Osteoblast (primary cell): Measurements from ENCODE around the gene ETNK1. TPM values are rescaled to one million over a fixed set of nuclear protein-coding genes. Genes with fewer than 3 reads are reported as not detected.
"Not testable (repeated sequence)": the region's sequence is repeated elsewhere in the genome, so short reads cannot be mapped to it uniquely, and the experiment has no call there.

Source experiments
- DNase-seq: peaks from one replicate; pipeline ENCODE4 v3.0.0; 2011; ENCODE audit warnings: low spot score, mixed read lengths; ENCODE audit not compliant: insufficient read length; ENCODE audit errors: missing footprints
- H2AFZ ChIP-seq: 2 replicates; pipeline ENCODE4 v1.6.0; 2011; ENCODE audit warnings: mild to moderate bottlenecking, low read length
- H3K27ac ChIP-seq: 2 replicates; pipeline ENCODE4 v1.5.1; 2011; ENCODE audit warnings: mild to moderate bottlenecking, low read depth, low read length, moderate library complexity
- H3K27me3 ChIP-seq: 2 replicates; pipeline ENCODE4 v1.6.0; 2012; ENCODE audit warnings: mild to moderate bottlenecking, control low read depth, inconsistent platforms, low read length, moderate library complexity; ENCODE audit not compliant: insufficient read depth
- H3K36me3 ChIP-seq: 2 replicates; pipeline ENCODE4 v1.5.1; 2011; ENCODE audit warnings: mild to moderate bottlenecking, low read length, control low read depth, moderate library complexity; ENCODE audit not compliant: insufficient read depth
- H3K4me1 ChIP-seq: 2 replicates; pipeline ENCODE4 v1.5.1; 2011; ENCODE audit warnings: mild to moderate bottlenecking, low read length, control low read depth, moderate library complexity; ENCODE audit not compliant: insufficient read depth
- H3K4me2 ChIP-seq: 2 replicates; pipeline ENCODE4 v1.6.0; 2011; ENCODE audit warnings: mild to moderate bottlenecking, low read length; ENCODE audit not compliant: insufficient read depth
- H3K4me3 ChIP-seq: fragments of 200-600 bp; sonication (generic); 3 replicates; pipeline ENCODE4 v1.5.1; 2012; ENCODE audit warnings: mild to moderate bottlenecking, low read length, inconsistent platforms; ENCODE audit not compliant: insufficient read depth
- H3K79me2 ChIP-seq: 2 replicates; pipeline ENCODE4 v1.6.0; 2012; ENCODE audit warnings: mild to moderate bottlenecking, low read length, control low read depth, inconsistent platforms; ENCODE audit not compliant: insufficient read depth
- H3K9me3 ChIP-seq: 2 replicates; pipeline ENCODE4 v1.5.1; 2011; ENCODE audit warnings: low read depth, low read length, control low read depth
- H4K20me1 ChIP-seq: 2 replicates; pipeline ENCODE4 v1.6.0; 2012; ENCODE audit warnings: mild to moderate bottlenecking, low read length, control low read depth; ENCODE audit not compliant: insufficient read depth
- CTCF ChIP-seq: IDR thresholded peaks from 2 replicates; pipeline ENCODE4 v1.5.1; 2011; ENCODE audit warnings: mild to moderate bottlenecking, low read depth, low read length, moderate library complexity; ENCODE audit errors: extremely low read depth
- total RNA-seq: library from RNA; depleted of rRNA; stranded (reverse); fragments of >200 nt; gene quantifications from 2 replicates; pipeline ENCODE4 v1.2.3, GENCODE V29; 2012

Gene ETNK1
- total RNA-seq, 1 donor: 43.4 TPM

DNA sequence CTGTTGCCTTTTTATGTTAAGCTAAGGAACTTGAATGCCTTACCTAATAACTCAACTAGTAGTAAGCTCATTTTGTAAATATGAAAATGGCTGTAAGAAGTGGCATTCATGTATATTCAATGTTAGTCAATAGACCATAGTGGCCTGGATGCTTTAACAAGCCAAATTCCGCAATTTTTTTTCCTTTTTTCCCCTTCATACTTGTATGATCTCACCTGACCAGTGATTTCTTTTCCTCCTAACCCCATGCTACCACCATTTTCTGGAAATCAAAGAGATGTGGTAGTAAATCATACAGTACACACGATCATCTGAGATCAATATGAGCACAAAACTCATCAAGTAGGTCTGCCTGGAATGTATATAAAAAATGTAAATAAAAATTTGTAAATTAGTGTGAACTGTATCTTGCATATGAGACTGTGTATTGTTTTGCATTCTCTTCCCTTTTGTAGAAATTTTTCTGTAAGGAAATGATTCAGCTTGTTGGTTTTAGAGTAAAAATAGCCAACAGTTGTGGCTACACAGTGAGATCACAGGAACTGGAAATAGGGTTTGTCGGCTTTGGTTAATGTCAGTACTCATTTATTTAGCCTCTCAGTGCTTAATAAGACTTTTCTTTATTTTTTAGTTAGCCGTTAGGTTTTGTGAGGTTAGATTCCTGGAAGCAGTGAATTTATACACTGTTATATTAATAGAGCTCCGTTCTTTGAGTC is 62.5 kb downstream of the ETNK1 start:
- no peak overlapping the region for H3K4me3 ChIP-seq
- H2AFZ ChIP-seq: peak overlapping the region; percentile 14
- H3K4me2 ChIP-seq: peak overlapping the region; percentile 47
- no peaks in the 10 kb centered on the region for H4K20me1 ChIP-seq
- DNase-seq: peak; percentile 73
- H3K79me2 ChIP-seq: no peaks in the 10 kb centered on the region
- H3K27ac ChIP-seq: peak overlapping the region; percentile 62
- H3K4me1 ChIP-seq: peaks cover 14% of the 10 kb centered on the region
- no peak for TF ChIP-seq CTCF
- H3K9me3 ChIP-seq: no peaks in the 10 kb centered on the region
- no peaks in the 10 kb centered on the region for H3K27me3 ChIP-seq
- no peaks in the 10 kb centered on the region for H3K36me3 ChIP-seq

DNA sequence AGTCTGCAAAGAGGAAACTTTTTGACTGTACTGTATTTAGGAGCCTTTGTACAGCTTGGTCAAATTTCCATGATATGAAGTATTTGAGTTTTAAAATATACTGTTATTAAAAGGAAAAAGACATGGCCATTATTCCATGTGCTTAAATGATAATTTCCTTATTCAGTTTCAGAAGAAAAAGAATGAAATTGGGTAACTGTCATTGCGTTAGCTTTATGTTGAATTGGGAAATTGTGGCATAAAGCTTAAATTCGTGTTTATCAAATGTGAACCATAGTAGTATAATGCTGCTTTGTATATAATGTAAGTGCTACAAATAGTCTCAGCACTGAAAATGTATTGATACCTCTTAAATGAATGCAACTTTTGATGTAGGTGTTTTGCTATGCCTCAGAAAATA is 64.9 kb downstream of the ETNK1 start:
- Histone ChIP-seq H3K4me1 (peaks cover 14% of the 10 kb centered on the region), H3K4me3 (no peak overlapping the region), H2AFZ (no peak overlapping the region), H3K4me2 (no peak overlapping the region), H4K20me1 (no peaks in the 10 kb centered on the region), H3K27ac (no peak overlapping the region), H3K36me3 (no peaks in the 10 kb centered on the region), H3K9me3 (no peaks in the 10 kb centered on the region), H3K79me2 (no peaks in the 10 kb centered on the region), H3K27me3 (no peaks in the 10 kb centered on the region)
- no peak for DNase-seq
- TF ChIP-seq CTCF: no peak

DNA sequence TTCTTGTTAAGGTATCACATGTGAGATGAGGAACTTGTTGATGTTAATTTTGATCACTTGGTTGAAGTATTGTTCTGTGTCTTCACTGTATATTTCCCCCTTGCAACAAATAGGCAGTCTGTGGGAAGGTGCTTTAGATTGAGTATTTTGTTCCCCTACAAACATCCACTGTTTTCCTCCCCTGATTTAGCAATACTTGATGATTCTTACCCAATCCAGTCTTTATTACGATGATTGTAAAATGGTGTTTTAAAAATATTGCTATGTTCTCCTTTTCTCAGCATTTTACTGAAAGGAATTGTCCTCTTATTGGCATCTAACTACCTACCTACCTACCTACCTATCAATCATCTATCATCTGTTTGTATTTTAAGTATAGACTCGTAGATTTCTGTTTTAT is 66.3 kb downstream of the ETNK1 start:
- H3K4me1 ChIP-seq: peaks cover 14% of the 10 kb centered on the region
- H3K4me2 ChIP-seq: no peak overlapping the region
- no peaks in the 10 kb centered on the region for H3K79me2 ChIP-seq
- no peaks in the 10 kb centered on the region for H4K20me1 ChIP-seq
- no peaks in the 10 kb centered on the region for H3K27me3 ChIP-seq
- H3K9me3 ChIP-seq: no peaks in the 10 kb centered on the region
- no peak for TF ChIP-seq CTCF
- no peak overlapping the region for H3K27ac ChIP-seq
- H3K36me3 ChIP-seq: no peaks in the 10 kb centered on the region
- no peak for DNase-seq
- no peak overlapping the region for H2AFZ ChIP-seq
- H3K4me3 ChIP-seq: no peak overlapping the region

GRCh38 chr12:22692467-22692866 is 67.5 kb downstream of the ETNK1 start:
- H3K36me3 ChIP-seq, H3K4me3 ChIP-seq, H3K9me3 ChIP-seq, DNase-seq, H2AFZ ChIP-seq, H3K27ac ChIP-seq, H3K4me1 ChIP-seq, H3K79me2 ChIP-seq, H4K20me1 ChIP-seq, H3K4me2 ChIP-seq, H3K27me3 ChIP-seq: not testable (repeated sequence)
